C4-2B (cell line): ENCODE data around the gene CFB.

Source experiments
- CTCF ChIP-seq: fragments of 450-650 bp; conservative IDR thresholded peaks from 2 replicates; pipeline ENCODE4 v1.5.1; 2017; ENCODE audit warnings: mild to moderate bottlenecking
- ZFX ChIP-seq: fragments of 450-650 bp; IDR thresholded peaks from 2 replicates; pipeline ENCODE4 v1.6.1; 2017

GRCh38 chr6:31911826-31912585 is 33.9 kb upstream of the CFB start:
- TF ChIP-seq CTCF (no peak), ZFX (no peak)
